IPS DF 4.7 (cell line): ENCODE results near the gene LCT.
"Not testable (repeated sequence)": the region's sequence is repeated elsewhere in the genome, so short reads cannot be mapped to it uniquely, and the experiment has no call there.

Experiments
- DNase-seq: peaks from one replicate; pipeline ENCODE4 v3.0.0-alpha.2; 2013; ENCODE audit warnings: low spot score; ENCODE audit errors: extremely low read depth

Gene LCT

DNA sequence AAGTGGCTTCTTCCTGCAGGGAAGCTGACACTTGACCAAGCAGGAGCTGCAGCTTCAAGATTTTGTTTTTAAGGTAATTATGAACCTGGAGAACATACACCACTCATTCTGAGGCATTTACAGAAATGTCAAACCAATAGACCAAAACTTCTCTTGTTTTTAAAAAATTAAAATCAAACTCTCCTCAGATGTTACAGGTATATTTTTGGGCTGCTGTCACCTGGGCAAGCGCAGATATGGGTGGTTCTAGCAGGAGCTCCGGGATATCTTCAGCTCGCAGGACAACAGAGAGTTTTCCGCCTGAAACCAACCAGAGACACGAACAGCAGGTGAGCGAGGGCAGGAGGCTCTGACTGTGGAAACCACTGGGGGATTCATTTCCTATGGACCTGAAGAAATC lies 4.1 kb downstream of the LCT start:
- no peak for DNase-seq

DNA sequence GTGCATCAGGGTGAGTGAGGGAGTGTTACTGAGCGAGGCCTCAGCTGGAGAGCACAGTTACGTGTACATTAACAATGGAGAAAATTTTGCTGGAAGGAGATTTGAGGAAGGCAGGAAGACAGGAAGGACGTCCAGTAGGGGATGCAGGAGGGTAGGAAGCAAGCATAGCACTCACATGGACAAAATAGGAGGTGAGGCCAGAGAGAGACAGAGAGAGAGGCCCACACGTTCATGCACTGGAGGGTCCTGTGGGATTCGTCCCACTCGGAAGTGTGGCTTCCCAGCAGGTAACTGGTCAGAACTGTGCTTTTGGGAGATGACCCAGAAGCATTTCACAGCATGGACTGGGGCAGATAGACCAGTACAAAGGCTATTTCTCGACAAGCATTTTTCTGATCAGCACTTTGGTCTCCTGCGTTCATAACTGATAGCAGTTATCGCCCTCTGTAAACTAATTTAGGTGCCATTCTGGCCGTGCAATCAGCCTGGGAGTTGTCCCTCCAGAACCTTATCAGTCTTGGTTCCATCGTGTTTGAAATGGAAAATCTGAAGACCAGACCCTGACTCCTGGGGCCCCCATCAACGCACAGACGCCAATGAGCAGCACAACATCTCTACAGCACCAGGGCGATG lies 5.7 kb downstream of the LCT start:
- DNase-seq, result no peak

DNA sequence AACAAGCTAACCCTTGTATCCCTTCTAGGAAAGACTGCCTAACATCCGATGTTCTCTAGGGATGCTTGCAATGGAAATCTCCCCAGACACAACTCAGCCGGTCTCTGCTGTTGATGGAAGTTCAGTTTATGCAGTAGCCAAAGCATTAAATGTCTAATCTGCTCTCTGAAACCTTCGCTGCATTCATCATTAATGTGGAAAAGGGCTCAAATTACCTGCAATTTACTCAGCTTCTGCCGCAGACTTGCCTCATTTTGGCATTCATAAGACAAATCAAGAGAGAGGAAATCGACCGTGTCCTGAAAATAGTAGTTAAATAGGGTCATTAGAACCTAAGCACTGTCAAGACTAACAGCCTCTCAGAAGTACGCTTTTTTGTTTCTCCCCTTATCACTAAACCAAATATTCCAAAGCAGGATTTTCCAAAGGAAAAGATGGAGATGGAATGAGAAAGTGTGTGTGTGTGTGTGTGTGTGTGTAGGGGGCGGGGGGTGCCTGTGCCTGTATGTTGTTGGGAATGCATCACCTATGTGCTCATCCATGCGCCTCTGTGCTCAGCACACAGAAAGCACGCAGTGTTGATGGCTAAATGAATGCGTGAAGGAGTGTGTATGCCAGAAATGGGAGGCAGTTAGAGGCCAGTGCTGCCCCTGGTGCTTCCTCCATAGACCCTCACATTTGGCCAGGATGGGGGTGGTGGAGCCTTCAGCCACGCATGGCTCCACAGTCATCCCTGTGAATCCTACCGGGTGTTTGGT lies 7.4 kb downstream of the LCT start:
- DNase-seq, result no peak

DNA sequence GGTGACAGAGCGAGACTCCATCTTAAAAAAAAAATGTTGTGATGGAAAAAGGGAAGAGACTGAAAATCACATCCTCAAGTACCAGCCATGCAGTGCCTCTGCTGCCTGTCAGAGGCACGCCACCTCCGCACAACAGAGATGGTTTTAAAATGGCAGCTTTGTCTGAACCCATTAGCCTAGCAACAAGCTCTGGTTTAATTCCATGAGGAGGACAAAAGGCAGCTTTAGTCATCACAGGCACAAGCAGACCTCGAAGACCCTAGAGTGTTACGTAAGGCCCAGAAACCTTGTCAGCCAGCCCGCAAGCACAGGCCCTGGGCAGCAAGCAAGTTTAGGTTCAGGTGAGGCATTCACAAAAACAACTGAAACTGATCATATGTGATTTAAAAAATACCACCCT lies 10.4 kb downstream of the LCT start:
- no peak for DNase-seq

DNA sequence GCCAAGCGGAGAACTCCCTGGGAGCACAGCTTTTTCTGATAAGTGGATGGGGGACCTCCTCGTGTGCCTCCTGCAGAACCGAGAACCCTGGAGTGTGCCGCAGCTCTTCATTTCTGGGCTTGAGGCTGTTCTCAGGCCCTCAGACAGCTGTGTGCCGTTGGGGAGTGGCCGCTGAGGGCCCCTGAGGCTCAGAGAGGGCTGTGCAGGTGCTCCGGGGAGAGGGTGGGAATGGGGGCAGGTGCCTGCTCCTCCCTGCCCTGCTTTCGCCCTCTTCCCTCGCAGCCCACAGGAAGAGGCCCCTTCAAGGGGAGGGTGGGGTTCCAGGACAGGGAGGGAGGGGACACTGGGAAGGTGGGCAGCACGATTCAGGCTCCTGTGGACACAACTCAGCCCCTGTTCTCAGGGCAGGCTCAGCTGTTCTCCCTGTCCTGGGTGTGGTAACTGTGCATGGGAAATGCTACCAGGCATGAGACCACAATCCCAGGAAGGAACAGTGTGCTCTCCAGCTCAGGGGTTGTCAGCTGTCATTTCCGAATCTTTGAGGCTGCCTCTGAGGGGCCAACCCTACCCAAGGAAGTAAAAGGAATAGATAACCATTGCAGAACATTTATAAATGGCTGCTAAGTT lies 11.3 kb downstream of the LCT start:
- DNase-seq, result no peak

DNA sequence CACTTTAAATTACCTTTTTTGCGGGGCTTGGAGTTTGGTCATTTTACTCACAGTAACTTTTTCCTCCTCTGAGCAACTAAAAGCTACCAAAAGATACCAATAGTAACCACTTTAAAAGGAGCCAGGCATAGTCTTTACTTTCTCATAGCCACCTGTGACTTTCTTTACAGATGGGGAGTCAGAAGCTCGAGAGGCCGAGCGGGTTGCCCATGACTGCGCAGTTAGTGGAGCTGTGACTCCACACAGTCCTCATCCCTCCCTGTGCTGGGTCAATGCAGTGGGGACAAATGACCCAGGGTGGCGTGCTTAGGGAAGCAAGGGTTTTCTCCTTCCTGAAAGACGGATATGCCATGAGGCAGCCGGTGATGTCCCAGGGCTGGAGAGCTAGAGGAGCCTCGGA lies 11.9 kb downstream of the LCT start:
- no peak for DNase-seq

DNA sequence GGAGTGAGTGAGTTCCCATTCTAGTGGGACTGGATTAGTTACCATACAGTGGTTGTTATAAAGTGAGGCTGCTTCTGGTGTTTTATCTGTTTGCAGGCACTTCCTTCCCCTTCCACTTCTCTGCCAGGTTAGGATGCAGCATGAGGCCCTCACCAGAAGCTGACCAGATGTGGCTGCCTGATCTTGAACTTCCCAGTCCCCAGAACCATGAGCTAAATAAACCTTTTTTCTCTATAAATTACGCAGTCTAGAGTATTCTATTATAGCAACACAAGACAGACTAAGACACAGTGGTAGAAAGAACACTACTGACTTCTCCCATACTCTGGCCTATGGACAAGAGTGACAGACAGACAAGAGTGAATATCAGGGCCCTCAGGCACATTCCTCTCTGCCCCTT lies 14.1 kb downstream of the LCT start:
- no peak for DNase-seq

DNA sequence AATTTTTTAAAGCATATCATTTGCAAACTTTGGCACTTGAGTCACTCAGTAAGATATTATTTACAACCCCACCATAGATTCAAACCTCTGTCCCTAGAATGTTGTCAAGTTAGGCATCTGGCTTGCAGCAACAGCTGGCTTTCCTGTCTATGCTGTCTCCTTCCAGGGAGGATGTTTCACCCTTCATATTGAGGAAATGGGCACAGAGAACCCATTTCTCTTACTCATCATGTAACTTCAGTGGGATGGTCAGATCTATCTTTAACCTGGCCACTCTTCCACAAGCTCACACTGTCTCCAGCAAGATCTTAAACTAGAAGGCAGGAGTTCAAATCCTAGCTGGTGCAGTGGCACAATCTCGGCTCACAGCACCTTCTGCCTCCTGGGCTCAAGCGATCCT lies 15.8 kb downstream of the LCT start:
- DNase-seq, result no peak

DNA sequence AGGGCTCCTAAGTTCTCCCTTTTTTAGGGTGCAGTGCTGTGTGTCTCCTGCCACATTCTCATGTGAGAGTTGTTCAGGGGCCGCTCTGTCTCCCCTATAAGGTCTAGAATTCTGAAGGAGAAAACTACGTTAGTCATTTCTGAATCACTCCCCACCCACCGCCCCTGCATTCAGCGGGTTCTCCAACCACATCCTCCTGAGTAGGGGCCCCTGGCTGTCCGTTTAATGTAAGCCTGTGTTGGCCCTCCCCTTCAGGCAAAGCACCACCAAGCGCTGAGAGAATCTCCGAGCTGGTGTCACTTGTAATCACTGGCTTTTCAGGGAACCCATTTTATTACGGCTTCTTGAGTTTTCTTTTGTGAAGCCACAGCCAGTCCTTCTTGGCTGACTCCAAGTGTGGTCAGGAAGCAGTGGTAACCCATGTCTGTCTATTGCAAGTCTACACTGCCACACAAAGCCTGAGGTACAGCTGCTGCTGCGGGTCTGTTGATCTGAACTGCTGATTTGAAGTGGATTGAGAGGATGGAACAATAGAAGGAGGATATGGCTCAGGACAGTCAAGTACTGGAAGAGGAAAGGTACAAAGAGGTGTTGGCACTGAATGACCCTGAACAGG lies 16.9 kb downstream of the LCT start:
- DNase-seq, result no peak

DNA sequence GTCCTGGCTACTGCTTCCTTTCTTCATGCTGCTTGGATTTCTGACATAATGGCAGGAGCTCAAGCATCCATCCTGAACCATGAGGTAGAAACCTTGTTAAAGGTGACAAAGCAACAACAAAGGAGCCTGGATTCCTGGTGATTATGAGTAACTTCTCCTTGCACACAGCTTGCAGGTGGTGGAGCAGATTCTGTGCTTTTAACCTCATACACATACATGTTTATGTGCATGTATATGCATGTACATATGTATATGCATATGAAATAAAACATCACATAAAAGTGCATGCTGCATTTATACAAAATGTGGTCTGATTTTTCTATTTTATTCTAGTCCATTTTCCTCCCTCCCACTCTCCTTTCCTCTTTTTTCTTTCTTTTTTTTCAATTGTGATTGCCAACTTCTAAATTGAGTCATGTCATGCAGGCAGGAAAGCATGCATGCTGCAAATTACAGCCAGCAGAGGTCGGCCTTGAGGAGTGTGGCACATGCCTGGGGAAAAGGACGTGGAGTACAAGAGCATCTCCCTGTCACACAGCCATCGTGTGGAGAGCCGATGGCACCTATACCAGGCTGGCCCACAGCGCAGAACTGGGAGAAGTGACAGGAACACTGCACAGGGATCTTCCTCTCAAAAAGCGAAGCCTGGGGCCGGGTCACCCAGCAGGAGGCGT lies 17.9 kb downstream of the LCT start:
- DNase-seq, result peak; percentile 22

DNA sequence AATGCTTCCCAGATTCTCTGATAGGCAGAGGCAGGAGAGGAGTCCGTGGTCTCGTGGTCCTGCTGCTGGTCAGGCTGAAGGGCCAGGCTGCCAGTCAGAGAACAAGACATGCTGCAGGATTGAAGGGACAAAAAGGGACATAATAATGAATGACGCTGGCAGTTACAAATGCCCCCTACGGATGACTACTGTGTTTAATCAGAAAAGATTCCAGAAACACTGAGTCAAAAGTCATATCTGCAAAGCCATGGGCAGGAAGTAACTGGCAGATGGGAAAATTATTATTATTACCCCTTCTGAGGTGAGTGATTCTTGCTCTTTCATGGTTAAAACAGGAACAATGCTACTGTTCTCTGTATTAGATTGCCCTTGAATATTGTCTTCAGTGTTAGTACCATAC lies 19.0 kb downstream of the LCT start:
- DNase-seq, result no peak

DNA sequence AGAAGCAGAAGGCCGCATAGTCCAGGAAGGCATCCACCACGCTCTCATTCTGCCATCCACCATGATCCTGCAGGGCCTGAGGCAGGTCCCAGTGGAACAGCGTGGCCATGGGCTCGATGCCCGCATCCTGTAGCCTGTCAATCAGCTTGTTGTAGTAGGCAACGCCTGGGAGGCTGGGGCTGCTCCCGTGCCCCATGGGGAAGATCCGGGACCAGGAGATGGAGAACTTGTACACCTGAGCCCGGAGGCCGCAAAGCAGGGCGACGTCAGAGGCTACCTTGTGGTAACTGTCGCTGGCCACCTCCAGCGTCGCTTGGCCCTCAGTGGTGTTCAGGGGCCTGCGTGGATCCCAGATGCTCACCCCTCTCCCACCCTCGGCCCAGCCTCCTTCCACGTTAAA lies 19.5 kb downstream of the LCT start:
- DNase-seq, result no peak

DNA sequence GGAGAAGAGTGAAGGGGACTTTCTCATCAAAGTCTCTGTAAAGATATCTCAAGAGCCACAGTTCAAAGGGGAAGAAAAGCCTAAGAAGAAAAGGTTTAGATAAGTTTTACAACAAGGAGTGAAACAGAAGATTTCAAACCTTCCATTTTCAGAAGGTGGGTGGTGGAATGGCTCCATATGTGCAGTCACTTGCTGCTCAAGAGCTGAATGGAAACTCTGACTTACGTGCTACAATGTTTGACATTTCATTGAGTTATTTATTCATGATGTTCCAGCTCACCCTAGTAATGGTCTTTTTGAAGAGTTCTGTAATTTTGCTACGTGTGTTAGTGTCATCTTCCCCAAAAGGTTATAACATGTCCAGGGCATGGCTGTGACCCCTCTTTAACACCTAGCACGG lies 21.7 kb downstream of the LCT start:
- no peak for DNase-seq

DNA sequence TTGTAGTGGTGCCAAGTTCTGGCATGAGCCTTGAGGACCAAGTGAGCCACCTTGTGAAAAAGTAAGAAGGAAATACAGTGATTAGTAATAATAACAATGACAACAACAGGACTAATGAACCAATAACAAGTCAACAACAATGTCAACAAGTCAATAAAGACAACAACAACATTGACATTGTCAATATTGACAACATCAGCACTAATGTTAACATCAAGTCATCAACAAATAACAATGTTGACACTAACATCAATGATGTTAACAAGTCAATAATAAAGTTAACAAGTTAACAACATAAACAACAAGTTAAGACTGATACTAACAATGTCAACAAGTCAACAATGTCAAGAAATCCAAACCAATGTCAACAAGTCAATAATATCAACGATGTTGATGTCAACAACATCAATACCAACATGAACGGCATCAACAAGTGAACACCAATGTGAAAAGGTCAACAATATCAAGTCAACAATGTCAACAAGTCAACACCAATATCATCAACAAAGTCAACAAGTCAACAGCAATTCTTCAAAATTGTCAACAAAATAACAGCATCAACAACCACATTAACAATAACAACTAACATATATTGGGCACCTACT lies 24.0 kb downstream of the LCT start:
- no peak for DNase-seq

DNA sequence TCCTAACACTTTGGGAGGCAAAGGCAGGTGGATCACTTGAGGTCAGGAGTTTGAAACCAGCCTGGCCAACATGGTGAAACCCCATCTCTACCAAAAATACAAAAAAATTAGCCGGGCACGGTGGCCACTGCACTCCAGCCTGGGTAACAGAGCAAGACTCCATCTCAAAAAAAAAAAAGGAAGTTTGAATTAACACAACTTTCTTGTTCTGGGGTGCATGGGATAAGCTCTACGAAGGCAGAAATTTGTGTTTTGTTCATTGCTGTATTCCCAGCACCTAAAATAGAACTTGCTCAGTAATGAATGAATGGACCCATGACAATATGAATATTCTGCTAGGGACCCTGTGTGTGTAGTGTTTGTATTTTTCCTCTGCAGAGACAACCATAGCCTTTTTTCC lies 29.1 kb downstream of the LCT start:
- not testable (repeated sequence) for DNase-seq

DNA sequence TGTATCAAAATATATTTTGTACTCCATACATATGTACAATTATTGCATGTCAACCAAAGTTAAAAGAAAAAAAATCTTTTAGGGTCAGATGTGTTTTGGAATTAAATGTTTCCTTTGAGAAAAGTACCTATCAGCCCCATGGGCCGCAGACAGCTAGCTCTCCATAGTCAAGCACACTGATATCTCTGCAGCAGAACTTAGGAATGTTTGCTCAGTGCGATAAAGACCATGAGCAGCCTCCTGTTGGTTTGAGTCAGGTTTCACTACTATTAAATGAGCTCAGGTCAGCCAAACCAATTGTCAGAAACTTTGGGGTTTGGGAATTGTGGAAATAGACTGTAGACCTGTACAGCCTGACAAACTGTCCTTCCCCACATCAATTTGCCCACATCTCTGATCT lies 33.7 kb downstream of the LCT start:
- no peak for DNase-seq

DNA sequence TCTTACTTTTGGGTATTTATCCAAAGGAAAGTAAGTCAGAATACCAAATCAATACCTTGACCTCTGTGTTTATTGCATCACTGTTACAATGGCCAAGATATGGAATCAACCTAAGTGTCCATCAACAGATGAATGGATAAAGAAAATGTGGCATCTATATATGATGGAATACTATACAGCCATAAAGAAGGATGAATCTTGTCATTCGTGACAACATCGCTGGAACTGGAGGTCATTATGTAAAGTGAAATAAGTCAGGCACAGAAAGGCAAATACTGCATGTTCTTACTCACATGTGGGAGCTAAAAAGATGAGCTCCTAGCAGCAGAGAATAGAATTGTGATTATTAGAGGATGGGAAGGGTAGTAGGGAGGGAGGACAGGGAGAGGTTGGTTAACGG lies 34.6 kb downstream of the LCT start:
- no peak for DNase-seq

DNA sequence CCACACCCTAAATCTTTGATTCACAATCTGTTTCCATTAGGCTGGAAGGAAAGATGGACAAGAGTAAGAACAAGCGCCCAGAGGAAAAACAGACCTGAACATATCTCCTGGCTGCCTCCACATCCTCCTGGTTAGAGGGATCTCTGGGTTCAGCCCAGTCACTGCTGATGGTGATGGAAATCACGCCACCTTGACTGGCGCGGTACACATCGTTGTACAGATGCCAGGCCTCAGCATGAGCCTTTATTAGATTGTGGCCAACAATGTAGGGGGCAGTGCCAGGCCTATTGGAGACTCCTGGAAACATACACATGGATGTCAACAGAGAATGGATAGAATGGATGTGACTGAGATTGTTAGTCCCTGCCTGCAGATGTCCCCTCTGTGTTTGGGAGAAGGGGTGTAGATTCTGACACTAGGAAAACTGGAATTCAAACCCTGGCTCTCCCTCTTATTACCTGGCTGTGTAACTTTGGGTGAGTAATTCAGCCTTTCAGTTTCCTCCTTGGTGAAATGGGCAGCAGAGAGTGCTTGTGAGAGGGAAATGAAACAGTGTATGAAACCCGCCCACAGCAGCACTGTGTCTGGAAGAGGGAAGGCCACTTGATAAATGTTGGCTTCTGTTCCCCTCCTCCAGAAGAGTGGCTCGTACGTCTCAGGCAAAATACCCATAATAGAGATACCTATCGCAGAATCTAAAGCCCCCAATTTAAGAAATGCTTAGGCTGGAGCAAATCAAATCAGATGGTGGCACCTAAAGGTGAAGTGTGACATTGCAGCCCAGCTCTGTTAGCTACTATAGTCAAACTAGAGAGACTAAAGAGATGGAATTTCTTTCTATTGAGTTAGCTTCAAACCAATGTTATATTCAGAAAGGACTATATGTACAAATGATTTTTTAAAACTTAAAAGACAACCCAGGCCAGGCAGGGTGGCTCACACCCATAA lies 36.2 kb downstream of the LCT start:
- DNase-seq, result no peak

DNA sequence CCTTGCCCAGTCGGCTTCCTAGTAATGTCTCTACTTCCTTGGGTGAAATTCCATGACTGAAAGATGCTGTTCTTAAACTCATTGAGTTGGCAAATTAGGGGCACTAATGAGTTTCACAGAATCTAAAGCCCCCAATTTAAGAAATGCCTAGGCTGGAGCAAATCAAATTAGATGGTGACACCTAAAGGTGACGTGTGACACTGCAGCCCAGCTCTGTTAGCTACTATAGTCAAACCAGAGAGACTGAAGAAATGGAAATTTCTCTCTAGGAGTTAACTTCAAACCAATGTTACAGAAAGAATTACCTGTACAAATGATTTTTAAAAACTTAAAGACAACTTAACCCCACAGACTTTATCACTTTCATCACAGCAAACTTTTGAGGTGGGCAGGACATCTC lies 37.2 kb downstream of the LCT start:
- DNase-seq, result no peak

DNA sequence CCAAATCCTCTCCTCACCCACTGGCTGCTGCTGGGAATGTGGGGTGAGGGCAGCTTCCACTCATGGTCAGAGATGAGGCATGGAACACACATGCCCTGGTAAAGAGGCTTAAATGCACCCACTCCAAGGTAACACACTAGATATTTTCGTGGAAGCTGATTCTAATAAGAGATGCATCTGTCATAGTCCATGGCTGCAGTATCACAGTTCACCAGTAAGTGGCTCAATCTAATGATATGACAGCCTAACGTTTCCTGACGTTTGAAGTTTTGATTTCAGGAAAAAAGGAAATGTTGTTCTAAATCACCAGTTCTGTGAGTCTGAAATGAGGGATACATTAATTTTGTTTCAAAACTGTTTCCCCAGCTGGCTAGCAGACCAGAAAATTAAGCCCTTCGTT lies 38.2 kb downstream of the LCT start:
- no peak for DNase-seq
